Aorta (tissue), 5 donors: ENCODE results near the gene NACC1. TPM values are rescaled to one million over a fixed set of nuclear protein-coding genes. Genes with fewer than 3 reads are reported as not detected.
"Not testable (repeated sequence)": the region's sequence is repeated elsewhere in the genome, so short reads cannot be mapped to it uniquely, and the experiment has no call there.

Experiments
- ATAC-seq: fragments of 200-7000 bp; cut with Tn5 transposase; one replicate; pipeline ENCODE4 v1.9.1; 2022; ENCODE audit warnings: moderate library complexity; ENCODE audit not compliant: low FRiP score
- DNase-seq, 2 donors: peaks; one replicate each; pipeline ENCODE4 v3.0.0-alpha.2; 2020
- H3K27ac ChIP-seq, 2 donors: one replicate each; pipeline ENCODE4 v1.5.1; 2013; ENCODE audit warnings: low read length in 2 of 2, mild to moderate bottlenecking in 2 of 2, moderate library complexity in 2 of 2, control low read depth in 1 of 2, inconsistent platforms in 1 of 2, low read depth in 1 of 2
- H3K27me3 ChIP-seq, 2 donors: one replicate each; pipeline ENCODE4 v1.6.1; 2013; ENCODE audit warnings: control low read depth in 1 of 2, low read length in 1 of 2, mild to moderate bottlenecking in 1 of 2, moderate library complexity in 1 of 2; ENCODE audit not compliant: insufficient read depth in 2 of 2, control insufficient read depth in 1 of 2
- H3K36me3 ChIP-seq, 2 donors: one replicate each; pipeline ENCODE4 v1.6.1; 2013; ENCODE audit warnings: control low read depth in 1 of 2, low read length in 1 of 2, mild to moderate bottlenecking in 1 of 2; ENCODE audit not compliant: insufficient read depth in 2 of 2, control insufficient read depth in 1 of 2
- H3K4me1 ChIP-seq, 2 donors: one replicate each; pipeline ENCODE4 v1.6.1; 2013; ENCODE audit warnings: low read length in 2 of 2, control low read depth in 1 of 2, mild to moderate bottlenecking in 1 of 2, moderate library complexity in 1 of 2; ENCODE audit not compliant: insufficient read depth in 2 of 2, control insufficient read depth in 1 of 2
- H3K4me3 ChIP-seq, 2 donors: one replicate each; pipeline ENCODE4 v1.5.1; 2013; ENCODE audit warnings: low read length in 2 of 2, control low read depth in 1 of 2, mild to moderate bottlenecking in 1 of 2
- H3K9me3 ChIP-seq: one replicate; pipeline ENCODE4 v1.6.1; 2013; ENCODE audit warnings: mild to moderate bottlenecking, low read length; ENCODE audit not compliant: control insufficient read depth
- WGBS, 2 donors: extraction: QIAGEN DNeasy Blood & Tissue Kit; methylation state at CpG; one replicate each; pipeline ENCODE4 v1.1.7; 2013; 5-methylcytosine and 5-hydroxymethylcytosine counted together
- intact Hi-C, 2 donors: fragments of 100-400 bp; cut with DNase I; formaldehyde crosslinking; loops; one replicate each; pipeline versions ENCODE4 v1.14.2 to v1.15.0; 2022
- polyA plus RNA-seq, 2 donors: library from polyadenylated mRNA; stranded (reverse); fragments of 200-250 nt; gene quantifications; one replicate each; pipeline ENCODE4 v1.2.3, GENCODE V29; 2013
- total RNA-seq, 2 donors: library from RNA; stranded (reverse); fragmentation: NEBNext Ultra II Directional; extraction: Animal tissue kit (Norgen Biotek cat#: 25700); gene quantifications; one replicate each; pipeline ENCODE4 v1.2.1, GENCODE V29; 2021
- donor health status: healthy with polysubstance abuse.
- donor health status: Bipolar disorder and iron deficiency.
- donor health status: DM: no; HTN: no; CAD: no.
- donor health status: DM: no; HTN: no; CAD: no.
- donor health status: DM: yes; HTN: yes; CAD: no.

Gene NACC1
- total and polyA plus RNA-seq, 4 donors, result 5.0 to 37.4 (median 16.9) TPM

DNA sequence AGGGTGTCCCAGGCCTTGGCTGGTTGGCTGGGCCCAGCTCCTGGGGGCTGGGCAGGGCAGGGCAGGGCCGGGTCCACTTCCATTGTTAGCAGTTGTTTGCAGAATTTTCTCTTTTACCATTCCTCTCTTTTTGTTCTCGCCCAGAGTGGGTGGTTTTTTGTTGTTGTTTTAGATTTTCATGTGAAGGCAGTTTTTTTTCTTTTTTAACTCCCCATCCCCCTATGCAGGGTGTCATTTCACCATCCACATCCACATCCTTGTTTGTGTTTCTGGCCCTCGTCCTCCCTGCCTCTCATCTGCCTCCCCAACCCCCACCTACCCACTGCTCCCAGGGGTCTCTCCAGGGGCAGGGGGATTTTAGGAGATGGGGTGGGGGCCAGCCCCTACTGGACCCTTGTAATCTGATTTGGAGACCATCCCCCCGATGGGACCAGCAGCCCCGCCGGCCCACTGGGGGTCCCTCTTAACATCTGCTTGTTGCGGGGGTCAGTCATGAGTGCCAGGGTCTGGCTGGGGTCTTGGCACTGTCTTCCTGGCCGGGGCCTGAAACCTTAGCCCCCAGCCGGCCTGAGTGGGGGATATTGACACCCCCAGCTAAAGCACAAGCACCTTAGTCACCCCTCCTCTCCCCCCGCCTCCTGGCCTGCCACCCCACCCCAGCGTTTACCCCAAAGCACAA lies 21.7 kb downstream of the NACC1 start:
- 72 to 73% methylated on average over 11 of the region's 11 CpGs for WGBS, 2 donors
- intact Hi-C loops, result loop anchor here in 1 of 2 donors (10.0 kb wide), 1 partner anchor 125 kb away; no protein-coding TSS in a partner anchor
- Histone ChIP-seq H3K27me3 (no peaks in the 10 kb centered on the region), H3K27ac (no peak overlapping the region), H3K36me3 (peaks cover 0 to 5% of the 10 kb centered on the region in 2 donors), H3K4me1 (no peaks in the 10 kb centered on the region), H3K4me3 (no peak overlapping the region), H3K9me3 (no peaks in the 10 kb centered on the region)
- ATAC-seq (no peak), DNase-seq (no peak)

DNA sequence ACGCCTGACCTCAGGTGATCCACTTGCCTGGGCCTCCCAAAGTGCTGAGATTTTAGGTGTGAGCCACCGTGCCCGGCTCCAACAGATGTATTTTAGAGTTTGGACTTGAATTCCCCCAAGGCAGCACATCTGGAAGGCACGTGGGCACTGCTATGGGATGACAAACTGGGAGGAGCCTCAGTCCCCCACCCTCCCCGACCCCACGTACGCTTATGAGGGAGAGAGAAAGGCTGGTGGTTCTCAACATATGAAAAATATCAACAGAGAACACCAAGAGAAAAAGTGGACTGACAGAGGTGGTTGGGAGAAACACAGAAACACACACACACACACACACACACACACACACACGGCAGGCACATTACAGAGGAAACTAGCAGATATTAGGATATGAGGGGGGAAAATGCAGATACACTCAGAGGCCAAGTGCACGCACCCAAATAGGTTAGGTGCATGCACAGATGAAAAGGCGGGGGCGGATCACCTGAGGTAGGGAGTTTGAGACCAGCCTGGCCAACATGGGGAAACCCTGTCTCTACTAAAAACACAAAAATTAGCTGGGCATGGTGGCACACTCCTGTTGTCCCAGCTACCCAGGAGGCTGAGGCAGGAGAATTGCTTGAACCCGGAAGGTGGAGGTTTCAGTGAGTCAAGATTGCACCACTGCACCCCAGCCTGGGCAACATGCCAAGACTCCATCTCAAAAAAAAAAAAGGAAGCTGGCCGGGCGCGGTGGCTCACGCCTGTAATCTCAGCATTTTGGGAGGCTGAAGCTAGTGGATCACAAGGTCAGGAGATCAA lies 28.9 kb downstream of the NACC1 start:
- Histone ChIP-seq H3K36me3 (no peaks in the 10 kb centered on the region), H3K9me3 (no peaks in the 10 kb centered on the region), H3K4me3 (no peak overlapping the region), H3K4me1 (no peaks in the 10 kb centered on the region), H3K27ac (no peak overlapping the region), H3K27me3 (no peaks in the 10 kb centered on the region)
- peak in 1 of 2 donors; percentile 73 for DNase-seq
- 57 to 65% methylated on average over 15 to 16 of the region's 16 CpGs for WGBS, 2 donors
- ATAC-seq, result no peak
- intact Hi-C loops, result loop anchor here in 1 of 2 donors (10.0 kb wide), 1 partner anchor 118 kb away; no protein-coding TSS in a partner anchor

DNA sequence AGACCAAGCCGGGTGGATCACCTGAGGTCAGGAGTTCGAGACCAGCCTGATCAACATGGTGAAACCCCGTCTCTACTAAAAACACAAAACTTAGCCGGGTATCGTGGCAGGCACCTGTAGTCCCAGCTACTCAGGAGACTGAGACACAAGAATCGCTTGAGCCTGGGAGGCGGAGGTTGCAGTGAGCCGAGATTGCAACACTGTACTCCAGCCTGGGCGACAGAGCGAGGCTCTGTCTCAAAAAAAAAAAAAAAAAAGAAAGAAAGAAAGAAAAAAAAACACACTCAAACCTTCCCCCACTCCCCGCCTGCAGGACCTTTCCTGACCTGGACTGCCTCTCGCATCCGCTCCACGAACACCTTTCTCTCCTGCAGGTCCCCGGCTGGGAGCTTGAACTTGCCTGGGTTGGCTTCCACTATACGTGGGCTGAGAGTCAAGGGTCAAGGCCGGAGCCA lies 31.1 kb downstream of the NACC1 start:
- intact Hi-C loops, result loop anchor here in 1 of 2 donors (10.0 kb wide), 1 partner anchor 116 kb away; no protein-coding TSS in a partner anchor
- not testable (repeated sequence) for ATAC-seq, H3K27ac ChIP-seq

DNA sequence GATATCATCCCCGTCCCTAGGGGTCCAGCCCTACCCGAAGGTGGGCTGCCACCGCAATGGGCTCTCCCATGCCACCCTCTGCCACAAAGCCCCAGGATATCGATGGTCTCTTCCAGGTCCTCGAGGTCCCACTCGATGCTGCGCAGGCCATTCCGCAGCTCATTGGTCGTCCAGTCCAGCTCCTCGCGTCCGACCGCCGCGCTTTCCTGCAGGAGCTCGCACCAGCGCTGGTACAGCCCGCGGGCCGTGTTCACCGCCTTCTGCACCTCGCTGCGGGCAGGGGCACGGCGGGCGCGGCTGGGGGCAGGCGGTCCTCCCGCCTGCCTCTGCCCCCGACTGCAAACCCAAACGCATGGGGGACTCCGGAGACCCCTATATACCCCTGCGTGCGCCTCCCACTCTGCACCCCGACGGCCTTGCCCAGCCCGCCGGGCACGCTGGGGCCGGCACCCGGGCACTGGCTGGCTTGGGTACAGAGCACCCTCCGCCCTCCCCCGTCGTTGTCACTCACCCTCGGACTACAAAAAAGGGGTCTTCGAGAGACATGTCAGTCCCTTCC lies 31.6 kb downstream of the NACC1 start:
- intact Hi-C loops, result loop anchor here in 1 of 2 donors (2.0 to 10.0 kb wide), 4 partner anchors 33 to 693 kb away; partner anchors contain the start of genes JUNB and TRMT1
- Histone ChIP-seq H3K9me3 (no peaks in the 10 kb centered on the region), H3K4me1 (no peaks in the 10 kb centered on the region), H3K4me3 (peak overlapping the region; percentile 62 to 74), H3K36me3 (no peaks in the 10 kb centered on the region), H3K27ac (peak overlapping the region in 1 of 2 donors; percentile 10), H3K27me3 (peaks cover 0 to 3% of the 10 kb centered on the region in 2 donors)
- ATAC-seq (peak; percentile 0), DNase-seq (peak; percentile 82 to 88)
- WGBS, 2 donors, result 0% methylated on average over 41 to 46 of the region's 46 CpGs

More for the DNA sequence above, 31.1 kb downstream of the NACC1 start:
- WGBS, 2 donors, result 21 to 28% methylated on average over 17 of the region's 17 CpGs
- not testable (repeated sequence) for H3K27me3 ChIP-seq, H3K4me1 ChIP-seq, DNase-seq, H3K36me3 ChIP-seq, H3K9me3 ChIP-seq
- peak overlapping the region; percentile 62 to 74 for H3K4me3 ChIP-seq

DNA sequence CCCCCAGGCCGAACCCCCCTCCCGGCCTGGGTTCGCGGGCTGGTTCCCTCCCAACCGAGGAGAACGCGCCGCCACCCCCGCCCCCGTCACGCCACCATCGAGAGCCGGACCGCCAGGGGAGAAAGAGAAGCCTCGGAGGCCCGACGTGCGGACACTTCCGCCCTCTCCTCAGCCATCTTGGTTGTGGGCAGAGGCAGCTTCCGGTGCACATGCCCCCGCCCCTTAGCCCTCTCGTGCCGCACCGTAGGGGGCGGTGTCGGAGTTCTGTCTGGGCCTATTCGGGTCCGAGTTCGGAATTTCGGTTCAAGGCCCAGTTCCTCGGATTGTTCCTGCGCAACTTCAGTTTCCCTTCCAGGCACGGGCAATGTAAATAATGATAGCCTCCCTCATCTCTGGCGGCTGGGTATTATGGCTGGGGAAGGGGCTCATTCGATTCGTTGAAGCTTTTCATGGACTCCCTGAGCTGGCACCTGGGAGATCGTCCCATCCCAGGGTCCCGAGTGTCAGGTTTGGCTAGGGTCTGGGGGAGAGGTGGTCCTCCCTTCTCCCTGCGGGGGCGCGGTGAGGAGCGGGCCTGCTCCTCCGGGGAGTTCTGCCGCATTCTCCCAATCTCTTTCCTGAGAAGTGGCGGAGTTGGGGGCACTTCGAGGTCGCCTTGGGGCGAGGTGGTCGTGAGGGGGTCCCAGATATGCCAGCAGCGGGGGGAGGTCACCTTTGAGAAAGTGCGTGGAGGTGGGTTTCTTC lies 32.3 kb downstream of the NACC1 start, which contains the start of the genes IER2 and STX10:
Gene IER2, plus strand, starts transcription at position 225 of the 744 bp plus-strand sequence. CDS start 2,776 bp downstream, outside the sequence.
Gene STX10, minus strand, starts transcription at position 189 of the 744 bp plus-strand sequence. CDS start 202 bp downstream, outside the sequence.
- H3K4me1 ChIP-seq, result no peaks in the 10 kb centered on the region
- H3K9me3 ChIP-seq, result no peaks in the 10 kb centered on the region
- peaks cover 0 to 3% of the 10 kb centered on the region in 2 donors for H3K27me3 ChIP-seq
- H3K36me3 ChIP-seq, result no peaks in the 10 kb centered on the region
- peak within 1 kb of the TSS; percentile 75 to 82 for H3K4me3 ChIP-seq
- WGBS, 2 donors, result 0 to 1% methylated on average over 46 to 51 of the region's 51 CpGs
- ATAC-seq (peak; percentile 85), DNase-seq (peak; percentile 98 to 99)
- intact Hi-C loops, result loop anchor here in 1 of 2 donors (2.0 to 5.0 kb wide), 3 partner anchors 34 to 692 kb away; partner anchors contain the start of genes JUNB and TRMT1
- peak within 1 kb of the TSS; percentile 92 to 93 for H3K27ac ChIP-seq

DNA sequence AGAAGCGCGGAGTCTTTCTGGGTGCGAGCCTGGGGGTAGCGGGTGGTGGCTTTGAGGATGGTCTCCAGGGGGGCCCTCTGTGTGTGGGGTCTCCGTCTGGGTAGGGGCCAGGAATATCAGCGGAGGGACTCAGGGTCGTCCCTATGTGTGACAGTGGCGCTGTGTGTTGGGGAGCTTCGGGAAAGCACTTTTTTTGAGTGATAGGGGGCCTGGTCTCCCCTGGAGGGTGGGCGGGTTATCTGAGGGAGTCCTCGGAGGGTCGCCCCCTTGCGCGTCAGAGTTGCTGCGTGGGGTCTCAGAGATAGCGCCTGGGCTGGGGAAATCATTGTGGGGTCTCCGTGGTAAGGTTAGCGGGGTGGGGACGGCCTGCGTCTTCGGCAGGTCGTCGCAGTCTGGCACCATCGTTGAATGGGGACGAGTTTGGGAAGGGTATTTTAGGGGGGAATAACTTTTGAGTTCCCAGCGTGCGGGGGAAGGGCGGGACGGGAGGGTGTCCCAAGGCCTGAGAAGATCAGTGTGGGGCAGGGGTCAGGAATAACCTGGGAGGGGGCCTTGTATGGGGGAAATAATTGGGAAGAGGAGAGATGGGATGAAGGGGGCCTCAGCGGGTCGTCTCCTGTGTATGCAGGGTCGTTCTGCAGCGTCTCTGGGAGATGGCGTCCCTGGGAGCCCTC lies 33.0 kb downstream of the NACC1 start:
- intact Hi-C loops, result loop anchor here in 1 of 2 donors (2.0 to 5.0 kb wide), 3 partner anchors 34 to 691 kb away; partner anchors contain the start of genes JUNB and TRMT1
- ATAC-seq (no peak), DNase-seq (no peak)
- peaks cover 0 to 3% of the 10 kb centered on the region in 2 donors for H3K27me3 ChIP-seq
- WGBS, 2 donors, result 0% methylated on average over 33 to 34 of the region's 34 CpGs
- H3K36me3 ChIP-seq, result no peaks in the 10 kb centered on the region
- no peaks in the 10 kb centered on the region for H3K4me1 ChIP-seq
- no peaks in the 10 kb centered on the region for H3K9me3 ChIP-seq
- peak overlapping the region; percentile 75 to 82 for H3K4me3 ChIP-seq
- peak overlapping the region; percentile 92 to 93 for H3K27ac ChIP-seq

DNA sequence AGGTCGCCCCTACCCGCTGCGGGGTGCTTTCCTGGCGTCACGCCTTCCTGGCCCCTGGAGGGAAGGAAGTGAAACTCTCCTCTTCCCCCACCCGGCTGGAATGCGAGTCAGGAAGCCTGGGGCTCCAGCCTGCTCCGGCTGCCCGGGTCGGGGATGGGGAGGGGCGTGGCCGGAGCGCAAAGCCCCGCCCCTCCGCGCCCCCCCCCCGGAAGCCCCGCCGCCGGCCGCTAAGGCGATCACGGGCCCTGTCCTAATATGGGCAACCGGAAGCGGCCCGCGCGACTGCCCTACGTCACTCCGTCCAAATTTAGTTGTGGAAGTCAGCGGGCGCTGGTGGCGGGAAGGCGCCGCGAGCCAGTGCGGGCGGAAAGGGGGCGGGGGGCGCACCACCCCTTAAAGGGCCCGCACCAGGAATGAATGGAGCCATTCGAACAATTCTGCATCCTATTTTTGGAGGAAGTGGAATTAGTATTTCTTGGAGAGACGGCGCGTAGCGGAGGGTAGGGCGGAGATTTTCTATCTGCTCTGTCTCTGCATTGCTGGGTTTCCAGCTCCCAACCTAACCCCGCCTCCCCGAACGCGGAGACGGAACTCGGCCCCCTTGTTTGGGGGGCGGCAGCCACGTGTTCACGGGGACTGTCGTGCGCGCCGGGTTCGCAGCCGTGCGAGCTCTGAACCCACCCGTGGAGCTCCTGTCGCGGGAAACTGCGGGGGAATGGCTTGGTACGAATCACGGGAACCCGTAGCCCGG lies 33.7 kb downstream of the NACC1 start:
- Histone ChIP-seq H3K4me1 (no peaks in the 10 kb centered on the region), H3K9me3 (no peaks in the 10 kb centered on the region), H3K4me3 (peak overlapping the region; percentile 75 to 82), H3K27ac (peak overlapping the region; percentile 92 to 93), H3K27me3 (peaks cover 0 to 3% of the 10 kb centered on the region in 2 donors), H3K36me3 (no peaks in the 10 kb centered on the region)
- DNase-seq (peak; percentile 98 to 99), ATAC-seq (peak; percentile 83)
- intact Hi-C loops, result loop anchor here in 1 of 2 donors (2.0 to 5.0 kb wide), 3 partner anchors 35 to 691 kb away; partner anchors contain the start of genes JUNB and TRMT1
- 0 to 1% methylated on average over 54 to 71 of the region's 71 CpGs for WGBS, 2 donors
